Posterior vena cava (tissue), 2 donors: ENCODE measurements around the gene NMD3. TPM values are rescaled to one million over a fixed set of nuclear protein-coding genes. Genes with fewer than 3 reads are reported as not detected.
"Not testable (repeated sequence)": the region's sequence is repeated elsewhere in the genome, so short reads cannot be mapped to it uniquely, and the experiment has no call there.

Experiments used
- DNase-seq: peaks from one replicate; pipeline ENCODE4 v3.0.0-alpha.2; 2020; ENCODE audit warnings: low spot score
- intact Hi-C, 2 donors: fragments of 100-400 bp; cut with DNase I; formaldehyde crosslinking; loops; one replicate each; pipeline versions ENCODE4 v1.14.1 to v1.14.2; 2022 to 2023
- long read RNA-seq, 2 donors: library from polyadenylated mRNA; unstranded; transcript quantifications; one replicate each; pipeline ENCODE4 v2.0.0, GENCODE V29; 2020 to 2021
- total RNA-seq, 2 donors: library from RNA; stranded (reverse); fragmentation: NEBNext Ultra II Directional; extraction: Animal tissue kit (Norgen Biotek cat#: 25700); gene quantifications; one replicate each; pipeline ENCODE4 v1.2.1, GENCODE V29; 2021
- donor health status: DM: yes; HTN: yes; CAD: no.
- donor health status: DM: yes; HTN: yes; CAD: no.

NMD3 gene
- total RNA-seq = 10 to 100 TPM; 50.0 to 56.8 TPM
- long read RNA-seq, donor 1, transcript NMD3-201 (16 exons, 3,049 nt) = major isoform, 12 of 13 reads
- long read RNA-seq, donor 1, partial matches to known transcripts = 1 of 13 reads
- long read RNA-seq, donor 1, other reads (novel, unspliced or antisense) = 0 of 13 reads
- long read RNA-seq, donor 2, transcript NMD3-201 (16 exons, 3,049 nt) = major isoform, 17 of 46 reads
- long read RNA-seq, donor 2, partial matches to known transcripts = 11 of 46 reads
- long read RNA-seq, donor 2, other reads (novel, unspliced or antisense) = 17 of 46 reads

GRCh38 chr3:161220850-161221753, at the start of gene NMD3:
TSS of gene NMD3 (plus strand) at chr3:161221311. CDS start at chr3:161222014, 703 bp downstream.
- peak; percentile 99 for DNase-seq
- intact Hi-C loops = no loop called here

DNA sequence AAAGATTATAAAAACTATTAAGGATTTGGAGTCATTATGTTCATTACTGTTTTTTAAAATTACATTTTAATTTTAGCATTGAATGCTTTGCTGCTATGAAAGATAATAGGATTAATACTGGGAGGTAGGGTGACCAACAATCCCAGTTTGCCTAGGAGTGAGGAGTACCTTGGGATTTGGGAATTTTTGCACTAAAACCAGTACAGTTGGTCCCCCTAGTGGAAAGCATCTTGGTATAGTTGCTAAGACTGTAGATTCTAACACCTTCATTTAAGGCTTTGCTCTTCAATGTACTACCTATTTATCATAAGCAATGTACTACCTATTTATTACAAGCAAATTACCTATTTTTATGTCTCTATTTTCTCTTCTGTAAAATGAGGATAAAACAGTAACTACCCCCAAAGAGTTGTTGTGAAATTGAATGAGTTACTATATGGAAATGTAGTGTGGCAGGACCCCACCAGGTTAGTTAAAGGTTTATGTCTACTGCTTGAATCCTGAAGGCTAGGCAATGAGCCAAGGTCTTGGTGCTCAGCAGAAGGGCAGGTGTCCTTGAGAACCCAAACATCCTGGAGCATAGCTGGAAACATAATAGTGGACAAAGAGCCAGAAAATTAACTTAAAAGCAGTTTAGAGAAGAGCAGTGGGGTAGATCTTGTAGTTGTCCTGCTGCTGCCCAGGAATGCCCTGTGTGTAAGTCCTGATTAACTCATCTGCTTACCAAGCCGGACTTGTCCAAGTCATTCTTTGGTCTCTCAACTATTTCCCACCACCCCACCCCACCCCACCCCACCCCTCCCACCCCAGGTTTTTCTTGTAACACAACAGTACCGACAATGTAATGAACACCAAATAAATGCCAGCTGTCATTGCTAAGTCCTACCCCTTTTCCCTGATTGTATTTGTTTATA, 49.2 kb upstream of the NMD3 start:
- intact Hi-C loops = no loop called here
- DNase-seq = no peak

- no peak for DNase-seq
- intact Hi-C loops = no loop called here
Measured at GRCh38 chr3:161175506-161175905, 45.6 kb upstream of the NMD3 start.

GRCh38 chr3:161177991-161178390, 43.1 kb upstream of the NMD3 start:
- no peak for DNase-seq
- intact Hi-C loops = no loop called here

- DNase-seq, intact Hi-C loops: not testable (repeated sequence)
Measured at GRCh38 chr3:161181371-161181770, 39.7 kb upstream of the NMD3 start.

- intact Hi-C loops = no loop called here
- no peak for DNase-seq
Measured at GRCh38 chr3:161187046-161187445, 34.1 kb upstream of the NMD3 start.

DNA sequence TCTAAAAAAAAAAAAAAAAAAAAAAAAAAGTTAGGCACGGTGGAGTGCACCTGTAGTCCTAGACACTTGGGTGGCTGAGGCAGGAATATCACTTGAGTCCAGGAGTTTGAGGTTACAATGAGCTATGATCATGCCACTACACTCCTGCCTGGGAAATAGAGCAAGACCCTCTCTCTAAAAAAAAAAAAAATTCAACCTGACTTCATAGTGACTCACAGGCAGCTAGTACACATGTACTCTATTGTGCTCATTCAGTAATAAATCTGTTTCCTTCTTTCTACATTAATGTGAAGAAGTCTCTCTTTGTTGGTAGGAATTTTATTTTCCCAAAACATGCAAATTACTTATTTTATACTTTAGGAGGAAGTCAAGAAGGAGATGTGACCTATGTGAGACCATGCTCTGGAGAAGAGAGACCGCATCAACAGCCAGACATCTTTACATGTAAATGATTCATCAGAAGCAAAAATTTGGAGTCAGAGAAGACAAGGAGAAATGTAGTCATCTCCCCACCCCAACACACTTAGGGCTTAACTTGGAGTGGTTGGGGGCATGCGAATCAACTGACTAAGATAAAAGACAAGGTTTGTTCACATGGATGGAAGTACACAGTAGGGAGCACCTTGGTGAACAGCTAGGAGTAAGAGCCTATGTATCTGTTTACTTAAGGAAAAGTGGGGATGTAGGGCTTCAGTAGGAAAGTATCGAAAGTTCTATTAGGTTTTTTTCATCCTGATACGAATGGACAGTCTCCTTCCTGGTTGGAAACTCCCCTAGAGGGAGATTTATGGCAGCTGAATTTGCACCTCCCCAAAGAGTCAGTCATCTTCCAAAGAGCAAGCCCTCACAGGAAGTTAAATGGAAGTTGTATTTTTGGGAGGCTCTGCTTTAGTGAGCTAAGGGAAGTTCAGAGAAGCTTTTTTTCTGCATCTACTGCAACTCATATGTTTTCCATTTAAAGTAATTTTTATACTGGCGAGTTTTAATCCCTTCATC, 23.0 kb upstream of the NMD3 start:
- intact Hi-C loops = no loop called here
- DNase-seq = no peak

GRCh38 chr3:161199926-161200325, 21.2 kb upstream of the NMD3 start:
- DNase-seq = no peak

GRCh38 chr3:161203485-161204098, 17.5 kb upstream of the NMD3 start:
- intact Hi-C loops = no loop called here
- DNase-seq = no peak

More at GRCh38 chr3:161199926-161200325, 21.2 kb upstream of the NMD3 start:
- intact Hi-C loops = no loop called here

DNA sequence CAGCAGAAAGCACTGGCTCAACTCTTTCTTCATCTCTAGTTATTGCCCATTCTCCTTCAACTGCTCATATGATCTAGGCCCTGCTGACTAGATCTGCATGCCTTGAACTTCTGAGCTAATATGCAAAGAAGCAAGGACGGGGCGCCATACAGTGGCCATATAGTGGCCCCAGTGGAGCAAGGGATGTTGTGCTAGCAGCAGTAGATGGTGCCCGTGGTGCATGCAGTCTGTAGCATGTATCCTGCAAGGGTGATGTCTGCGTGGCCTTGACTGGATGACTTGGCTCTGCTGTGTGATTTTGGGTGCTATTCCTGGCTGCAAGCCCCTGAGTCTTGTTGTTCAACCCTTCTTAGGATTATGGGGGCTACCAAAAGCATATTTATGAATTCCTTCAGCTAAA, 12.2 kb upstream of the NMD3 start:
- intact Hi-C loops = no loop called here
- no peak for DNase-seq

GRCh38 chr3:161212171-161212771, 8.8 kb upstream of the NMD3 start:
- intact Hi-C loops = no loop called here

GRCh38 chr3:161212906-161213305, 8.2 kb upstream of the NMD3 start:
- intact Hi-C loops = no loop called here
- no peak for DNase-seq

More at GRCh38 chr3:161212171-161212771, 8.8 kb upstream of the NMD3 start:
- DNase-seq = no peak

DNA sequence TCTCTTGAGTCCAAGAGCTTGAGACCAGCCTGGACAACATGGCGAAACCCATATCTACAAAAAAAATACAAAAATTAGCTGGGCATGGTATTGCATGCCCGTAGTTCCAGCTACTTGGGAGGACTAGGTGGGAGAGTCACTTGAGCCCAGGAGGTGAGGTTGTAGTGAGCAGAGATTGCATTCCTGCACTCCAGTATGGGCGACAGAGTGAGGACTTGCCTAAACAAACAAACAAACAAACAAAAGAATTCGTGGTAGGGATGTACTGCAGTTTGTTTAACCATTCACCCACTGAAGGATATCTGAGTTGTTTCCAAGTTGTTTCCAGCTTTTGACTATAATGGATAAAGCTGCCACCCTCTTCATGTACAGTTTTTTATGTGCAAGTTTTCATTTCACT, 7.5 kb upstream of the NMD3 start:
- intact Hi-C loops = no loop called here

GRCh38 chr3:161215185-161215584, 5.9 kb upstream of the NMD3 start:
- intact Hi-C loops = no loop called here
- DNase-seq = no peak

More for the DNA sequence above, 7.5 kb upstream of the NMD3 start:
- DNase-seq = no peak

- intact Hi-C loops = no loop called here
- DNase-seq = no peak
Measured at GRCh38 chr3:161217496-161217895, 3.6 kb upstream of the NMD3 start.

DNA sequence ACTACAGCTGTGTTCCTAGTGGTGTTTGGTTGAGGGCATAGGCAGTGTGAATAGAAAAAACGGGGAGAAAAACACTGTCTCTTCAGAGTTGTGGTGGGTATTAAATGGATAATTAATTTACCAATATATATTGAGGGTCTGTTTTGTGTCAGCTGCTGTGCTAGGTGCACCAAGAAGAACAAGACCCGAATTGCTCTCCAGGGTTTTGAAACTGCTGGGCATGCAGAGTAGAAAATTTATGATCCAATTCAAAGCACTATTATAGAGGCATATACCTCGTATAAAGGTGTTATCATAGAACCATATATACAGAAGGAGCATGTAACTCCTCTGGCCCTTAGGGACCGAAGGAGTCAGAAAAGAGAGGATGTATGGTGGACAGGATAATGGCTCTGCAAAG, 1.6 kb upstream of the NMD3 start:
- intact Hi-C loops = no loop called here
- DNase-seq = no peak

DNA sequence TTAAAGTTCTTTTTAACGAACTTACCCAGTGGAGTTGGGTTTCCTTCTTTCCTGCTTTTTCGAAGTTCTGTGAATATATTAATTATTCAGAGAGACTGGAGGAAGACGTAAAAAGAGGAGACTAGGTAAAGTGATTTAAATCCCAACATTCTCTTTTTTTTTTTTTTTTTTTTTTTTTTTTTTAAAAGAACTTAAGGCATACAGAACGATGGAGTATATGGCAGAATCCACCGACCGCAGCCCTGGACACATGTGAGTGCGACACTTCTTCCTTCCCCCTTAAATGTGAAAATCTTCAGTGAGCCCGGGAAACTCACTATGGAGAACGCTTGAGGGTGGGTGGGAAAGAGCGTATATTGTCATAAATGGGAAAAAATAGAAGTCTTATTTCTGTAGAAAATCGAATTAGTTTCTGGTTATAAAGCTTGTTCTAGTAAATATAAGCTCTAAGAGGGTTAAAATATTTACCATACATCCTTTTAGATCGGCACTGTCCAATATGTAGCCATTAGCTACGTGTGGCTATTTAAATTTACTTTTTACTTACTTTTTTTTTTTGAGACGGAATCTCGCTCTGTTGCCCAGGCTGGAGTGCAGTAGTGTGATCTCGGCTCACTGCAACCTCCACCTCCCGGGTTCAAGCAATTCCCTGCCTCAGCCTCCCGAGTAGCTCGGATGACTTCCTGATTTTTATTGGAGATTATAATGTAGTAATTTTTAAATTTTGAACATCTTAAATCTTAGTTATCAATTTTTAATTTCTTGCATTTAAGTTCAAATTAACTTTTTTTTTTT, 892 bp downstream of the NMD3 start:
- no peak for DNase-seq
- intact Hi-C loops = no loop called here
